HCT116 (cell line): ENCODE data around the gene PKNOX2. TPM values are rescaled to one million over a fixed set of nuclear protein-coding genes. Genes with fewer than 3 reads are reported as not detected.

ENCODE experiments used
- ATAC-seq: fragments of 200-7000 bp; cut with Tn5 transposase; 2 replicates; pipeline ENCODE4 v1.9.1; 2020; ENCODE audit warnings: mild to moderate bottlenecking, moderate library complexity
- BruUV-seq: library from RNA; stranded (reverse); fragments of 400-500 nt; replicated peaks from 2 replicates; lab custom pipeline; 2021; lab: Mats Ljungman, UMichigan
- CTCF ChIA-PET: fragments of 300-600 bp; sonication (Branson Sonifier 250); formaldehyde crosslinking; loops from one replicate; lab custom pipeline; 2021; ENCODE audit warnings: antibody characterized with exemption; lab: Charles Lee
- POLR2A ChIA-PET: fragments of 300-600, 350-600 bp; sonication (Branson Sonifier 250); formaldehyde crosslinking; loops from one replicate; lab custom pipeline; 2021; ENCODE audit warnings: antibody characterized with exemption; lab: Charles Lee
- RAD21 ChIA-PET, 2 experiments: fragments of 300-600 bp; sonication (Branson Sonifier 250); formaldehyde crosslinking; loops; one replicate each; lab custom pipeline; 2023; ENCODE audit warnings: low total read pairs in 2 of 2; ENCODE audit not compliant: uncharacterized antibody in 2 of 2, unreplicated experiment in 2 of 2, low non-redundant PET in 1 of 2; lab: Charles Lee
- DNase-seq: peaks from one replicate; pipeline ENCODE4 v3.0.0-alpha.2; 2010; ENCODE audit warnings: low read depth, low spot score
- H2AFZ ChIP-seq: fragments of 200-600 bp; shearing (Covaris generic), sonication (generic); 2 replicates; pipeline ENCODE4 v1.6.1; 2017; ENCODE audit warnings: low read depth, mixed run types, mixed read lengths, antibody characterized with exemption, low read length; ENCODE audit not compliant: poor library complexity, severe bottlenecking
- H3K27ac ChIP-seq: 2 replicates; pipeline ENCODE4 v1.5.1; 2012; ENCODE audit warnings: low read depth, low read length
- H3K27me3 ChIP-seq: fragments of 200-600 bp; sonication (generic); 2 replicates; pipeline ENCODE4 v1.6.1; 2016; ENCODE audit warnings: mixed run types, low read length, mixed read lengths; ENCODE audit not compliant: insufficient read depth
- H3K36me3 ChIP-seq, 2 experiments: fragments of 200-500 bp in 1 of 2; fragments of 200-600 bp in 1 of 2; sonication (Bioruptor generic) in 1 of 2; sonication (generic) in 1 of 2; 2 replicates each; pipeline versions ENCODE4 v1.5.1 to v1.6.1; 2014 to 2016; ENCODE audit warnings: low read length in 2 of 2, inconsistent platforms in 1 of 2, mixed read lengths in 1 of 2, mixed run types in 1 of 2; ENCODE audit not compliant: insufficient read depth in 2 of 2, control insufficient read depth in 1 of 2
- H3K4me1 ChIP-seq, 2 experiments: fragments of 200-600 bp in 1 of 2; sonication (generic) in 1 of 2; 2 replicates each; pipeline versions ENCODE4 v1.5.1 to v1.6.1; 2012 to 2017; ENCODE audit warnings: low read length in 2 of 2, inconsistent platforms in 1 of 2, mild to moderate bottlenecking in 1 of 2, mixed read lengths in 1 of 2, mixed run types in 1 of 2, moderate library complexity in 1 of 2; ENCODE audit not compliant: insufficient read depth in 2 of 2, control insufficient read depth in 1 of 2
- H3K4me2 ChIP-seq: fragments of 200-600 bp; sonication (generic); 2 replicates; pipeline ENCODE4 v1.6.1; 2017; ENCODE audit warnings: mixed run types, low read length, mixed read lengths
- H3K4me3 ChIP-seq, 2 experiments: fragments of 200-600 bp in 1 of 2; sonication (generic) in 1 of 2; replicated peaks in 1 of 2; 2 replicates each; pipeline ENCODE4 v1.5.1; 2011 to 2016; ENCODE audit warnings: low read length in 2 of 2, control low read depth in 1 of 2, low read depth in 1 of 2, mild to moderate bottlenecking in 1 of 2, mixed read lengths in 1 of 2, mixed run types in 1 of 2
- H3K79me2 ChIP-seq: fragments of 200-600 bp; sonication (generic); 2 replicates; pipeline ENCODE4 v1.6.1; 2017; ENCODE audit warnings: mild to moderate bottlenecking, mixed run types, low read length, moderate library complexity, mixed read lengths; ENCODE audit not compliant: insufficient read depth
- H3K9ac ChIP-seq: fragments of 200-600 bp; sonication (generic); 2 replicates; pipeline ENCODE4 v1.6.1; 2016; ENCODE audit warnings: low read length, mixed read lengths
- H3K9me2 ChIP-seq: fragments of 200-600 bp; sonication (generic), shearing (Covaris generic); 2 replicates; pipeline ENCODE4 v1.6.1; 2017; ENCODE audit warnings: mixed run types, mild to moderate bottlenecking, moderate library complexity; ENCODE audit not compliant: insufficient read depth
- H3K9me3 ChIP-seq, 2 experiments: fragments of 200-500 bp in 1 of 2; fragments of 200-600 bp in 1 of 2; sonication (Bioruptor generic) in 1 of 2; sonication (generic) in 1 of 2; 2 replicates each; pipeline ENCODE4 v1.6.1; 2014 to 2017; ENCODE audit warnings: low read length in 2 of 2, mixed read lengths in 2 of 2, inconsistent platforms in 1 of 2, low read depth in 1 of 2, mild to moderate bottlenecking in 1 of 2, mixed run types in 1 of 2, moderate library complexity in 1 of 2; ENCODE audit not compliant: control insufficient read depth in 1 of 2, insufficient read depth in 1 of 2
- H4K20me1 ChIP-seq: fragments of 200-600 bp; sonication (generic), shearing (Covaris generic); 2 replicates; pipeline ENCODE4 v1.6.1; 2017; ENCODE audit warnings: mixed run types, mild to moderate bottlenecking, moderate library complexity; ENCODE audit not compliant: insufficient read depth
- ATF3 ChIP-seq: IDR thresholded peaks from 2 replicates; pipeline ENCODE4 v1.6.1; 2012
- CBX3 ChIP-seq: IDR thresholded peaks from 2 replicates; pipeline ENCODE4 v1.6.1; 2012; ENCODE audit warnings: low read depth
- CEBPB ChIP-seq: IDR thresholded peaks from 2 replicates; pipeline ENCODE4 v1.6.1; 2012; ENCODE audit warnings: low read depth
- EGR1 ChIP-seq: IDR thresholded peaks from 2 replicates; pipeline ENCODE4 v1.6.1; 2012; ENCODE audit warnings: low read depth
- ELF1 ChIP-seq: IDR thresholded peaks from 2 replicates; pipeline ENCODE4 v1.6.1; 2012; ENCODE audit warnings: low read depth, borderline replicate concordance
- FOSL1 ChIP-seq: IDR thresholded peaks from 2 replicates; pipeline ENCODE4 v1.6.1; 2012; ENCODE audit warnings: low read depth
- MAX ChIP-seq: IDR thresholded peaks from 2 replicates; pipeline ENCODE4 v1.6.1; 2012
- POLR2AphosphoS5 ChIP-seq: IDR thresholded peaks from 2 replicates; pipeline ENCODE4 v1.6.1; 2011; ENCODE audit warnings: mild to moderate bottlenecking, low read depth, low read length, moderate library complexity
- RAD21 ChIP-seq: IDR thresholded peaks from 2 replicates; pipeline ENCODE4 v1.6.1; 2012; ENCODE audit warnings: low read depth, mild to moderate bottlenecking
- REST ChIP-seq: IDR thresholded peaks from 2 replicates; pipeline ENCODE4 v1.6.1; 2012; ENCODE audit warnings: low read depth
- TCF7L2 ChIP-seq: IDR thresholded peaks from 2 replicates; pipeline ENCODE4 v1.7.0; 2011; ENCODE audit warnings: borderline replicate concordance, inconsistent platforms; ENCODE audit not compliant: insufficient read depth, insufficient read length; ENCODE audit errors: extremely low read depth
- YY1 ChIP-seq: IDR thresholded peaks from 2 replicates; pipeline ENCODE4 v1.6.1; 2011; ENCODE audit warnings: low read length, low read depth, moderate library complexity, mild to moderate bottlenecking; ENCODE audit not compliant: insufficient replicate concordance; ENCODE audit errors: extremely low read depth
- ZFX ChIP-seq: fragments of 450-650 bp; IDR thresholded peaks from 2 replicates; pipeline ENCODE4 v1.6.1; 2017
- ZNF274 ChIP-seq: fragments of 200-500 bp; sonication (Bioruptor generic); IDR thresholded peaks from 2 replicates; pipeline ENCODE4 v1.6.1; 2014; ENCODE audit warnings: mild to moderate bottlenecking, low read depth, low read length, inconsistent platforms
- intact Hi-C: fragments of 100-400 bp; cut with micrococcal nuclease; formaldehyde crosslinking; loops from 2 replicates; pipeline ENCODE4 v1.10.0; 2022
- total RNA-seq: library from RNA; stranded (reverse); gene quantifications from one replicate; pipeline ENCODE4 v1.2.1, GENCODE V29; 2021; ENCODE audit not compliant: unreplicated experiment

Gene PKNOX2
- total RNA-seq, 1 experiment from 2014 or later: 0.20 TPM

GRCh38 chr11:125422681-125423080, 258.1 kb downstream of the PKNOX2 start:
- DNase-seq: no peak
- no TSS peak for BruUV-seq
- Histone ChIP-seq H3K79me2 (no peaks in the 10 kb centered on the region), H2AFZ (no peak overlapping the region), H3K9ac (no peak overlapping the region), H3K4me2 (no peak overlapping the region), H4K20me1 (no peaks in the 10 kb centered on the region), H3K4me1 (no peaks in the 10 kb centered on the region), H3K4me3 (no peak overlapping the region), H3K27ac (no peak overlapping the region), H3K9me3 (no peaks in the 10 kb centered on the region), H3K36me3 (no peaks in the 10 kb centered on the region), H3K27me3 (no peaks in the 10 kb centered on the region), H3K9me2 (no peaks in the 10 kb centered on the region)
- ChIA-PET POLR2A (no interaction called here), RAD21 (interaction anchor here in 1 of 2 experiments (0.7 kb wide), 1 partner anchor 11 kb away, joined by 3 read pairs; no protein-coding TSS in a partner anchor), CTCF (interaction anchor here (1.0 to 1.7 kb wide), 11 partner anchors 8 to 771 kb away, joined by 3 to 23 read pairs (median 4); no protein-coding TSS in a partner anchor)
- intact Hi-C loops: no loop called here
- TF ChIP-seq CBX3 (no peak), POLR2AphosphoS5 (no peak), FOSL1 (no peak), ATF3 (no peak), ELF1 (no peak), YY1 (no peak)
- ATAC-seq: no peak

- no peaks in the 10 kb centered on the region for H3K79me2 ChIP-seq
- no peaks in the 10 kb centered on the region for H4K20me1 ChIP-seq
- 0 out of 4 replicates have a peak, but pooled peaks cover 0 to under 1% of the 10 kb centered on the region in 2 experiments for H3K4me1 ChIP-seq
- H3K36me3 ChIP-seq: no peaks in the 10 kb centered on the region
- no peak overlapping the region for H2AFZ ChIP-seq
- POLR2A ChIA-PET: no interaction called here
- H3K27ac ChIP-seq: no peak overlapping the region
- CTCF ChIA-PET: interaction anchor here (1.0 to 1.7 kb wide), 11 partner anchors 8 to 770 kb away, joined by 3 to 23 read pairs (median 4); no protein-coding TSS in a partner anchor
- ATAC-seq (peak; percentile 93), DNase-seq (peak; percentile 19)
- RAD21 ChIA-PET: interaction anchor here in 1 of 2 experiments (0.7 kb wide), 1 partner anchor 10 kb away, joined by 3 read pairs; no protein-coding TSS in a partner anchor
- H3K9ac ChIP-seq: no peak overlapping the region
- no peak overlapping the region for H3K4me2 ChIP-seq
- H3K27me3 ChIP-seq: no peaks in the 10 kb centered on the region
- H3K4me3 ChIP-seq: no peak overlapping the region
- no TSS peak for BruUV-seq
- no peaks in the 10 kb centered on the region for H3K9me2 ChIP-seq
- H3K9me3 ChIP-seq: no peaks in the 10 kb centered on the region
- intact Hi-C loops: no loop called here
- TF ChIP-seq REST (no peak), YY1 (no peak), EGR1 (no peak), ZNF274 (no peak), CEBPB (no peak), TCF7L2 (no peak), RAD21 (peak; percentile 43), MAX (no peak), CBX3 (no peak), ZFX (no peak), FOSL1 (no peak)
These were observed 258.8 kb downstream of the PKNOX2 start for GRCh38 chr11:125423247-125423849.
